HEK293 (cell line): ENCODE measurements around the gene IGLON5.

Experiments
- CTCF ChIA-PET: fragments of 350-600 bp; formaldehyde crosslinking; extraction: SDS; loops from one replicate; lab custom pipeline; 2021; ENCODE audit warnings: antibody characterized with exemption; lab: Yijun Ruan, JAX
- POLR2A ChIA-PET: fragments of 300-600 bp; formaldehyde crosslinking; extraction: SDS; loops from one replicate; lab custom pipeline; 2020; ENCODE audit warnings: antibody characterized with exemption, inconsistent platforms; lab: Yijun Ruan, JAX
- H3K27ac ChIP-seq: fragments of 200-500 bp; sonication (Bioruptor generic); 2 replicates; pipeline ENCODE4 v1.5.1; 2014; ENCODE audit warnings: low read depth, low read length, control low read depth, inconsistent platforms; ENCODE audit errors: extremely low read depth
- H3K36me3 ChIP-seq, 2 experiments: fragments of 200-500 bp in 1 of 2; sonication (Bioruptor generic) in 1 of 2; 1 replicate in 1 of 2; 2 replicates in 1 of 2; pipeline ENCODE4 v1.5.1; 2014 to 2017; ENCODE audit warnings: inconsistent platforms in 2 of 2, low read length in 2 of 2; ENCODE audit not compliant: control insufficient read depth in 2 of 2, insufficient read depth in 1 of 2
- H3K4me1 ChIP-seq: fragments of 200-500 bp; sonication (Bioruptor generic); 2 replicates; pipeline ENCODE4 v1.5.1; 2014; ENCODE audit warnings: mild to moderate bottlenecking, low read length, inconsistent platforms; ENCODE audit not compliant: control insufficient read depth, insufficient read depth
- H3K4me3 ChIP-seq: 2 replicates; pipeline ENCODE4 v1.5.1; 2011; ENCODE audit warnings: low read depth, mild to moderate bottlenecking, control low read depth, low read length, moderate library complexity
- H3K9me3 ChIP-seq: fragments of 200-500 bp; sonication (Bioruptor generic); 2 replicates; pipeline ENCODE4 v1.5.1; 2014; ENCODE audit warnings: low read depth, low read length, inconsistent platforms; ENCODE audit not compliant: control insufficient read depth, insufficient read depth
- GLI2 ChIP-seq: fragments of 450-650 bp; formaldehyde crosslinking; IDR thresholded peaks from 2 replicates; pipeline ENCODE4; 2017; ENCODE audit warnings: missing biosample characterization, missing genetic modification characterization, low read depth, borderline replicate concordance
- GLIS1 ChIP-seq: fragments of 450-650 bp; formaldehyde crosslinking; IDR thresholded peaks from 2 replicates; pipeline ENCODE4 v1.5.1; 2016; ENCODE audit warnings: missing biosample characterization, missing genetic modification characterization
- IKZF3 ChIP-seq: fragments of 450-650 bp; IDR thresholded peaks from 2 replicates; pipeline ENCODE4 v1.5.0; 2018; ENCODE audit warnings: missing biosample characterization, mild to moderate bottlenecking, missing genetic modification characterization, moderate library complexity
- OVOL3 ChIP-seq: fragments of 450-650 bp; formaldehyde crosslinking; IDR thresholded peaks from 2 replicates; pipeline ENCODE4 v1.5.1; 2016; ENCODE audit warnings: missing biosample characterization, missing genetic modification characterization
- SCRT1 ChIP-seq: fragments of 450-650 bp; formaldehyde crosslinking; IDR thresholded peaks from 2 replicates; pipeline ENCODE4 v1.5.1; 2016; ENCODE audit warnings: missing biosample characterization, missing genetic modification characterization, borderline replicate concordance
- ZBTB11 ChIP-seq: fragments of 450-650 bp; formaldehyde crosslinking; conservative IDR thresholded peaks from 2 replicates; pipeline ENCODE4 v1.5.1; 2016; ENCODE audit warnings: low read depth, missing biosample characterization, missing genetic modification characterization
- ZBTB17 ChIP-seq: fragments of 450-650 bp; formaldehyde crosslinking; IDR thresholded peaks from 2 replicates; pipeline ENCODE4 v1.5.1; 2016; ENCODE audit warnings: missing biosample characterization, missing genetic modification characterization
- ZBTB20 ChIP-seq: fragments of 450-650 bp; formaldehyde crosslinking; IDR thresholded peaks from 2 replicates; pipeline ENCODE4 v1.5.1; 2016; ENCODE audit warnings: missing biosample characterization, missing genetic modification characterization
- ZBTB48 ChIP-seq: fragments of 450-650 bp; formaldehyde crosslinking; IDR thresholded peaks from 2 replicates; pipeline ENCODE4 v1.5.1; 2016; ENCODE audit warnings: missing biosample characterization, missing genetic modification characterization
- ZIC2 ChIP-seq: fragments of 450-650 bp; formaldehyde crosslinking; IDR thresholded peaks from 2 replicates; pipeline ENCODE4 v1.5.1; 2016; ENCODE audit warnings: missing biosample characterization, missing genetic modification characterization
- ZNF18 ChIP-seq: fragments of 450-650 bp; formaldehyde crosslinking; IDR thresholded peaks from 2 replicates; pipeline ENCODE4 v1.5.1; 2016; ENCODE audit warnings: missing biosample characterization, missing genetic modification characterization
- ZNF24 ChIP-seq: fragments of 450-650 bp; formaldehyde crosslinking; IDR thresholded peaks from 2 replicates; pipeline ENCODE4 v1.5.1; 2016; ENCODE audit warnings: missing biosample characterization, missing genetic modification characterization
- ZNF341 ChIP-seq: fragments of 450-650 bp; formaldehyde crosslinking; IDR thresholded peaks from 2 replicates; pipeline ENCODE4; 2016; ENCODE audit warnings: low read depth, missing biosample characterization, missing genetic modification characterization
- ZNF404 ChIP-seq: fragments of 450-650 bp; formaldehyde crosslinking; IDR thresholded peaks from 2 replicates; pipeline ENCODE4 v1.5.1; 2017; ENCODE audit warnings: missing biosample characterization, missing genetic modification characterization
- ZNF433 ChIP-seq: fragments of 450-650 bp; formaldehyde crosslinking; IDR thresholded peaks from 2 replicates; pipeline ENCODE4 v1.5.1; 2016; ENCODE audit warnings: missing biosample characterization, missing genetic modification characterization, low read depth
- ZNF48 ChIP-seq: fragments of 450-650 bp; formaldehyde crosslinking; IDR thresholded peaks from 2 replicates; pipeline ENCODE4 v1.5.1; 2016; ENCODE audit warnings: missing biosample characterization, missing genetic modification characterization
- ZNF530 ChIP-seq: fragments of 450-650 bp; formaldehyde crosslinking; IDR thresholded peaks from 2 replicates; pipeline ENCODE4 v1.5.1; 2016; ENCODE audit warnings: low read depth, missing biosample characterization, missing genetic modification characterization
- ZNF549 ChIP-seq: fragments of 450-650 bp; IDR thresholded peaks from 2 replicates; pipeline ENCODE4 v1.5.1; 2018; ENCODE audit warnings: missing biosample characterization, missing genetic modification characterization, mild to moderate bottlenecking, inconsistent platforms, moderate library complexity
- ZNF555 ChIP-seq: fragments of 450-650 bp; formaldehyde crosslinking; conservative IDR thresholded peaks from 2 replicates; pipeline ENCODE4 v1.5.1; 2017; ENCODE audit warnings: missing biosample characterization, mild to moderate bottlenecking, missing genetic modification characterization, inconsistent platforms
- ZNF558 ChIP-seq: fragments of 450-650 bp; formaldehyde crosslinking; IDR thresholded peaks from 2 replicates; pipeline ENCODE4 v1.5.1; 2016; ENCODE audit warnings: missing biosample characterization, missing genetic modification characterization
- ZNF561 ChIP-seq: fragments of 450-650 bp; IDR thresholded peaks from 2 replicates; pipeline ENCODE4 v1.5.1; 2018; ENCODE audit warnings: missing biosample characterization, missing genetic modification characterization, borderline replicate concordance
- ZNF585B ChIP-seq: fragments of 450-650 bp; formaldehyde crosslinking; IDR thresholded peaks from 2 replicates; pipeline ENCODE4 v1.5.1; 2016; ENCODE audit warnings: missing biosample characterization, missing genetic modification characterization
- ZNF600 ChIP-seq: fragments of 450-650 bp; formaldehyde crosslinking; IDR thresholded peaks from 2 replicates; pipeline ENCODE4 v1.5.1; 2016; ENCODE audit warnings: missing biosample characterization, missing genetic modification characterization
- ZNF624 ChIP-seq: fragments of 450-650 bp; formaldehyde crosslinking; IDR thresholded peaks from 2 replicates; pipeline ENCODE4 v1.5.1; 2017; ENCODE audit warnings: missing biosample characterization, missing genetic modification characterization
- ZNF670 ChIP-seq: fragments of 450-650 bp; formaldehyde crosslinking; IDR thresholded peaks from 2 replicates; pipeline ENCODE4 v1.5.1; 2016; ENCODE audit warnings: missing biosample characterization, missing genetic modification characterization, low read depth
- ZNF747 ChIP-seq: fragments of 450-650 bp; formaldehyde crosslinking; IDR thresholded peaks from 2 replicates; pipeline ENCODE4 v1.5.1; 2016; ENCODE audit warnings: missing biosample characterization, missing genetic modification characterization
- ZNF776 ChIP-seq: fragments of 450-650 bp; formaldehyde crosslinking; IDR thresholded peaks from 2 replicates; pipeline ENCODE4 v1.5.0; 2017; ENCODE audit warnings: missing biosample characterization, missing genetic modification characterization, borderline replicate concordance
- ZXDB ChIP-seq: fragments of 450-650 bp; formaldehyde crosslinking; IDR thresholded peaks from 2 replicates; pipeline ENCODE4 v1.5.1; 2016; ENCODE audit warnings: missing biosample characterization, missing genetic modification characterization

IGLON5 gene

GRCh38 chr19:51292971-51293370 is 18.5 kb upstream of the IGLON5 start (continued):
- TF ChIP-seq ZNF555 (tag by site-specific recombination) (no peak), ZNF624 (tag by site-specific recombination) (no peak), ZBTB11 (tag by site-specific recombination) (no peak), IKZF3 (tag by site-specific recombination) (no peak), OVOL3 (tag by site-specific recombination) (no peak), ZNF48 (tag by site-specific recombination) (no peak), ZNF600 (tag by site-specific recombination) (no peak)
- TF ChIP-seq, all 188 proteins: peak for 0

GRCh38 chr19:51293571-51294210 is 17.8 kb upstream of the IGLON5 start:
- no peak for TF ChIP-seq ZNF558 (tag by site-specific recombination)
- TF ChIP-seq ZNF433 (tag by site-specific recombination): no peak
- TF ChIP-seq ZNF18 (tag by site-specific recombination): no peak
- TF ChIP-seq, all 188 proteins: peak for 0
- no peaks in the 10 kb centered on the region for H3K36me3 ChIP-seq
- no peaks in the 10 kb centered on the region for H3K4me1 ChIP-seq
- H3K4me3 ChIP-seq: no peak overlapping the region
- H3K27ac ChIP-seq: no peak overlapping the region
- no peaks in the 10 kb centered on the region for H3K9me3 ChIP-seq
- CTCF ChIA-PET: no interaction called here
- POLR2A ChIA-PET: no interaction called here

GRCh38 chr19:51294211-51294976 is 17.1 kb upstream of the IGLON5 start:
- ChIA-PET CTCF (interaction anchor here (0.6 to 0.7 kb wide), 2 partner anchors 301 to 1685 kb away, joined by 3 to 8 read pairs; no protein-coding TSS in a partner anchor), POLR2A (no interaction called here)
- Histone ChIP-seq H3K9me3 (no peaks in the 10 kb centered on the region), H3K36me3 (no peaks in the 10 kb centered on the region), H3K27ac (no peak overlapping the region), H3K4me3 (no peak overlapping the region), H3K4me1 (no peaks in the 10 kb centered on the region)
- no peak for TF ChIP-seq ZBTB17 (tag by site-specific recombination)
- no peak for TF ChIP-seq ZNF404 (tag by site-specific recombination)
- no peak for TF ChIP-seq ZIC2 (tag by site-specific recombination)
- no peak for TF ChIP-seq ZNF549
- no peak for TF ChIP-seq GLIS1 (tag by site-specific recombination)
- TF ChIP-seq ZNF747 (tag by site-specific recombination): no peak
- TF ChIP-seq ZNF776 (tag by site-specific recombination): no peak
- TF ChIP-seq ZBTB48 (tag by site-specific recombination): no peak
- no peak for TF ChIP-seq ZNF585B
- no peak for TF ChIP-seq ZNF24 (tag by site-specific recombination)
- no peak for TF ChIP-seq ZNF341 (tag by site-specific recombination)
- TF ChIP-seq ZBTB20 (tag by site-specific recombination): no peak
- no peak for TF ChIP-seq ZNF670
- no peak for TF ChIP-seq ZNF530 (tag by site-specific recombination)
- no peak for TF ChIP-seq SCRT1
- no peak for TF ChIP-seq ZXDB
- no peak for TF ChIP-seq ZNF561 (tag by site-specific recombination)
- TF ChIP-seq GLI2: no peak
